ENCODE measurements around the gene NOX4.
"Not testable (repeated sequence)": the region's sequence is repeated elsewhere in the genome, so short reads cannot be mapped to it uniquely, and the experiment has no call there.

The NOX4 gene

GRCh38 chr11:89293965-89294679 lies 197.1 kb downstream of the NOX4 start:
- DNase-seq = no peak

GRCh38 chr11:89288004-89288403 lies 203.2 kb downstream of the NOX4 start:
- not testable (repeated sequence) for DNase-seq

GRCh38 chr11:89286601-89287000 lies 204.6 kb downstream of the NOX4 start:
- DNase-seq = not testable (repeated sequence)

- DNase-seq = not testable (repeated sequence)
Measured at GRCh38 chr11:89281032-89281677, 210.0 kb downstream of the NOX4 start.

- no peak for DNase-seq
Measured at GRCh38 chr11:89279176-89279575, 212.0 kb downstream of the NOX4 start.

GRCh38 chr11:89275966-89276365 lies 215.2 kb downstream of the NOX4 start:
- DNase-seq = no peak
